ENCODE data around the gene GNB3.
"Not testable (repeated sequence)": the region's sequence is repeated elsewhere in the genome, so short reads cannot be mapped to it uniquely, and the experiment has no call there.

Gene GNB3

DNA sequence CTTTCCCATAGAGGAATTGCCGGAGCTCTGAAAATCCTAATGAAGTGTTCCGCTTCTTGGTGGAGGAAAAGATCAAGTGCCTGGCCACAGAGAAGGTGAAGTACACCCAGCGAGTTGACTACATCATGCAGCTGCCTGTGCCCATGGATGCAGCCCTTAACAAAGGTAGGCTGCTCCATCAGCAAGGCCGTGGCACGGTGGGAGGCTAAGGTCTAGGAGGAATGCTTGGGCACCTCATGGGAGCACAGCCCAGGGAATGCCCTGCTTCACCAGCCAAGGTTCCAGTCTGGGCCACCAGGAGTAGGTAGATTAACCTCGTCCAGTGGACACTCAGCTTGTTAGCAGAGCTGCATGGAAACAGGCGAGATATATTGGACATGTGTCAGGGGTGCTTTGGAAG lies 20.2 kb downstream of the GNB3 start:
- no peak for DNase-seq (ENCODE audit: low read depth)

GRCh38 chr12:6861391-6861790 lies 20.7 kb downstream of the GNB3 start:
- DNase-seq (ENCODE audit: low read depth): no peak

DNA sequence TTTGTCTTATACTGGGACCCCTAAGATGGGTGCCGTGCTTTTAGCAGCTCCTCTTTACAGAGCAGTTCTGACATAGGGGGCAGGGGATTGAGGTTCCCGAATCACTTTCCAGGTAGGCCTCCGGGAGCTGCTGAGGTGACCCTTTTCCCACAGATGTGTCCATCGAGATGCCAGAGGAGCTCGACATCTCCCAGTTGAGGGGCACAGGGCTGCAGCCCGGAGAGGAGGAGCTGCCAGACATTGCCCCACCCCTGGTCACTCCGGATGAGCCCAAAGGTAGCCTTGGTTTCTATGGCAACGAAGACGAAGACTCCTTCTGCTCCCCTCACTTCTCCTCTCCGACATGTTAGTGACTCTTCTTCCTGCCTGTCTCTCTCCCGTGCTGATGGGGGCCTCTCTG lies 22.3 kb downstream of the GNB3 start:
- no peak for DNase-seq (ENCODE audit: low read depth)

DNA sequence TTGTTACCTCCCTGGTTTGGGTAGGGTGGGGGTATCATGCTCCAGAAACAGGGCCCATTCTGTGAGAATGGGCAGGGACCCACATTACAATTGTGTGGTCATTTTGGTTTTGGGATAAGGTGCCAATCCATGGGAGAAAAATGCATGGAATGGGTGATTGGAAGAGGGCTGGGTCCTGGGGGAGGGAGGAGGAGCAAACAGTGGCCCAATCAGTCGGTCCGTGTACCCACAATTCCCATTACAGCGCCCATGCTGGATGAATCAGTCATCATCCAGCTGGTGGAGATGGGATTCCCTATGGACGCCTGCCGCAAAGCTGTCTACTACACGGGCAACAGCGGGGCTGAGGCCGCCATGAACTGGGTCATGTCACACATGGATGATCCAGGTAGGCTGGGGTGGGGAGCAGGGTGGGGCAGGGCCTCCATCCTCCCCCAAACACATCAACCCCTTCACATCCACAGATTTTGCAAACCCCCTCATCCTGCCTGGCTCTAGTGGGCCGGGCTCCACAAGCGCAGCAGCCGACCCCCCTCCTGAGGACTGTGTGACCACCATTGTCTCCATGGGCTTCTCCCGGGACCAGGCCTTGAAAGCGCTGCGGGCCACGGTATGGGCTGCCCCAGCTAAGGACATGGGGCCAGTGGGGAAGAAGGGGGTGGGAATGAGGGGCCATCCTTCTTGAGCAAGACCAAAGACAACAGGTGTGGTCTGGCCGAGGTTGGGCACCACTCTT lies 23.0 kb downstream of the GNB3 start:
- no peak for DNase-seq (ENCODE audit: low read depth)

GRCh38 chr12:6865307-6865706 lies 24.6 kb downstream of the GNB3 start:
- DNase-seq (ENCODE audit: low read depth): not testable (repeated sequence)

GRCh38 chr12:6866163-6866919 lies 25.6 kb downstream of the GNB3 start:
- no peak for DNase-seq (ENCODE audit: low read depth)

DNA sequence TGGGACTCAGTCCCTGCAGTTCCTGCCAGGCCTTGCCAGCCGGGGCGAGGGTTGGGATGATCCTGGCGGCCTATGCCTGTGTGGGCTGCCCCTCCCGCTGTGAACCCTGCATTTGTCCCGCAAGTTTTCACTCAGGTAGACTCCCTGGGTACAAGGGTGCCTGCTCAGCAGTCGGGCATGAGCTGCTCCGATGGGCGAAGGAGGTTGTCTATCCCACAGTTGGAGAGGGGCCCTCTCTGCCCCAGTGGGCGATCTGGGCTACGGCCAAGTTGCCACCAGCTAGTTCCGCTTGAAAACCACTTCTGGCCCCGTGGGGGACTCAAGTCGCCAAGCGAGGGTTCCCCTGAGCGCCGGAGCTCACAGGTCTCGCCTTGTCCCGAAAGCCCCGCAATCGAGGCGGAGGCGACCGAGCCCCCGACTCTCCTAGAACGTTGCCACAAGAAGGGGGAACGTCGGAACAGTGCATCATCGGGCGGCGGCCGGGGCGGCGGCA lies 26.2 kb downstream of the GNB3 start:
- no peak for DNase-seq (ENCODE audit: low read depth)

DNA sequence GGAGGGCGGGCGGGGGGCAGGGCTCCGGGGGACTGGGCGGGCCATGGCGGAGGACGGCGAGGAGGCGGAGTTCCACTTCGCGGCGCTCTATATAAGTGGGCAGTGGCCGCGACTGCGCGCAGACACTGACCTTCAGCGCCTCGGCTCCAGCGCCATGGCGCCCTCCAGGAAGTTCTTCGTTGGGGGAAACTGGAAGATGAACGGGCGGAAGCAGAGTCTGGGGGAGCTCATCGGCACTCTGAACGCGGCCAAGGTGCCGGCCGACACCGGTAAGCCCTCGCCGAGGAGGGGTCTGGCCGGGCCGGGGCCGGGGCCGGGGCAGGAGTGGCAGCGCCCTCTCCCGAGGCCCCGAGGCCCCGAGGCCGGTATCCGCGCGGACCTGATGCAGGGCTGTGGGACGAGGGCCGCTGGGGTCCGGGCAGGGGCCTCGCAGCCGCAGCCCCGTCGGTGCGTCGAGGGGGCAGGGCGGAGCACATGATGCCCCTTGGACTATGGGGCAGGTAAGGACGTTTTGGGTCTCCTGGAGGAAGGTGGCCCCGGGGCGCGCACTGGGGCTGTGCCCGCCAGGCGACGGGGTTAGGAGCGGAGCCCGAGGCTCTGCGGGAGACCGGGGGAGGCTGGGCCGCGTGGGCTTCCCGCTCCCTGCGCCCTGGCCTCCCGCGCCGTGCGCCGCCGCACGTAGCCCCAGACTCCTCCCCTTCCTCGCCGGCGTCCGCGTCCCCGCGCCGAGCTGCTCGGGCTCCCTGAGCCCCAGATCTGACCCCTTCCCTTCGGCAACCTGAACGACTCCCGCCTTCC lies 26.9 kb downstream of the GNB3 start, which contains the start of gene TPI1:
Gene TPI1, plus strand, starts transcription at position 119 of the 798 bp plus-strand sequence. Its CDS starts 36 bp downstream, at position 155.
- peak; percentile 65 for DNase-seq (ENCODE audit: low read depth)

DNA sequence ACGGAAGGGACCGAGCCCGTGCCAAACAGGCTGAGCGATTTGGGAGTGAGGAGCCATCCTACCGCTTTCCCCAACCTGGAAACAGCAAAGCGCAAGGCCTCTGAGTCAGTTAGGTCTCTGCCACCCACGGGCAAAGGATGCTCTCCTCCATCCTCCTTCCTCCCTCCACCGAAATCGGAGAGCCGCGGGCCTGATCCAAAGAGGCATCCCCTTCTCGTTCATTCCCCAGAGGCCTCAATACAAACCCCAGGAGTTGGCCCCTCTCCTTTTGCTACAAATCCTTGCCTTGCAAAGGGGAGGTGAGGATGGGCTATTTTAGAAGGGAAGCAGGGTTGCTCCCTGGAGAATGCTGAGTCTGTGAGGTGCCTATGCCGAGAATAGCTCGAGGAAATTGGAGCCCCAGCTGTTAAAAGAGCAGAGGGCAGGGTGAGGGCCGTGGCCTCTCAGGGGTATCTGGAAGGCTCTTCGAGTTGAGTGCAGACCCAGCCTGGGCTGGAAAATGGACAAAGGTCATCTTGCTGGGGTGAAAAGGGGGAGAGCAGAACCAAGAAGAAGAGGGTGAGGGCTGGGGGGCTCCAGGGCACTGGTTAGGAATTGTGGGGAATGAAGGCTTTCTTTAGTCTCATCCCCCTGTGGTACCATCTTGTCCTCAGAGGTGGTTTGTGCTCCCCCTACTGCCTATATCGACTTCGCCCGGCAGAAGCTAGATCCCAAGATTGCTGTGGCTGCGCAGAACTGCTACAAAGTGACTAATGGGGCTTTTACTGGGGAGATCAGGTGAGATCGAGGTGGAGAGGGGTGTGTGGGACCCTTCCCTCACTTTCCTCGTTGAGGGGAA lies 27.7 kb downstream of the GNB3 start:
- DNase-seq (ENCODE audit: low read depth): no peak

DNA sequence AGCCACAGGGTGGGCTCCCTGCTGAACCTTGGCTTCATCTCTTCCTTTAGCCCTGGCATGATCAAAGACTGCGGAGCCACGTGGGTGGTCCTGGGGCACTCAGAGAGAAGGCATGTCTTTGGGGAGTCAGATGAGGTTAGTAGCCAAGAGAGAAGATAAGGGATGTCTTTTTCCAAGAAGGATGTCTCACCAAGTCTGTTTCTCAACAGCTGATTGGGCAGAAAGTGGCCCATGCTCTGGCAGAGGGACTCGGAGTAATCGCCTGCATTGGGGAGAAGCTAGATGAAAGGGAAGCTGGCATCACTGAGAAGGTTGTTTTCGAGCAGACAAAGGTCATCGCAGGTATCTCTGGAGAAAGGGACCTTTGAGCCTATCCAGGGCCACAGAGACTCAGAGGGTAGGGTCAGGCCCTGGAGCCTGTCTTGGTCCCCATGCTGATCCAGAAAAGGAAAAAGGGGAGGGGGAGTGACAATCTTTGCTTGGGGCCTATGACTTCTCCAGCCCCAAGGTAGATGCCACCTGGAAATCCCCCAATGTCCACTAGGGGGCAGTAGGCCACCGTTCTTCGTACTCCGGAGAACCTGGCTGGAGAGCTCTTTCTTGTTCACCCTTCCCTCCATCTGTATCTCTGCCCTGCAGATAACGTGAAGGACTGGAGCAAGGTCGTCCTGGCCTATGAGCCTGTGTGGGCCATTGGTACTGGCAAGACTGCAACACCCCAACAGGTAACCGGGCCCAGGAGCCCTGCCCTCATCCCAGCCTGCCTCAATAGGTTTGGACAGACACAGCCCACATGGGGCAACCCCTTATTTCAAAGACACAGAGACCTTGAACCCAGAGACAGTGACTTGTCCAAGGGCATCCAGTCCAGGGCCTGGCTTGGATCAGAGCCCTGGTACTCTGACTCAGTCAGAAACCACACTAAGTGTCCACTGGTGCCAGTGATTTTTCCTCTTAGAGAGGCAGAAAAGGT lies 28.6 kb downstream of the GNB3 start:
- no peak for DNase-seq (ENCODE audit: low read depth)

DNA sequence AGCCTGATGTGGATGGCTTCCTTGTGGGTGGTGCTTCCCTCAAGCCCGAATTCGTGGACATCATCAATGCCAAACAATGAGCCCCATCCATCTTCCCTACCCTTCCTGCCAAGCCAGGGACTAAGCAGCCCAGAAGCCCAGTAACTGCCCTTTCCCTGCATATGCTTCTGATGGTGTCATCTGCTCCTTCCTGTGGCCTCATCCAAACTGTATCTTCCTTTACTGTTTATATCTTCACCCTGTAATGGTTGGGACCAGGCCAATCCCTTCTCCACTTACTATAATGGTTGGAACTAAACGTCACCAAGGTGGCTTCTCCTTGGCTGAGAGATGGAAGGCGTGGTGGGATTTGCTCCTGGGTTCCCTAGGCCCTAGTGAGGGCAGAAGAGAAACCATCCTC lies 29.6 kb downstream of the GNB3 start:
- DNase-seq (ENCODE audit: low read depth): not testable (repeated sequence)

DNA sequence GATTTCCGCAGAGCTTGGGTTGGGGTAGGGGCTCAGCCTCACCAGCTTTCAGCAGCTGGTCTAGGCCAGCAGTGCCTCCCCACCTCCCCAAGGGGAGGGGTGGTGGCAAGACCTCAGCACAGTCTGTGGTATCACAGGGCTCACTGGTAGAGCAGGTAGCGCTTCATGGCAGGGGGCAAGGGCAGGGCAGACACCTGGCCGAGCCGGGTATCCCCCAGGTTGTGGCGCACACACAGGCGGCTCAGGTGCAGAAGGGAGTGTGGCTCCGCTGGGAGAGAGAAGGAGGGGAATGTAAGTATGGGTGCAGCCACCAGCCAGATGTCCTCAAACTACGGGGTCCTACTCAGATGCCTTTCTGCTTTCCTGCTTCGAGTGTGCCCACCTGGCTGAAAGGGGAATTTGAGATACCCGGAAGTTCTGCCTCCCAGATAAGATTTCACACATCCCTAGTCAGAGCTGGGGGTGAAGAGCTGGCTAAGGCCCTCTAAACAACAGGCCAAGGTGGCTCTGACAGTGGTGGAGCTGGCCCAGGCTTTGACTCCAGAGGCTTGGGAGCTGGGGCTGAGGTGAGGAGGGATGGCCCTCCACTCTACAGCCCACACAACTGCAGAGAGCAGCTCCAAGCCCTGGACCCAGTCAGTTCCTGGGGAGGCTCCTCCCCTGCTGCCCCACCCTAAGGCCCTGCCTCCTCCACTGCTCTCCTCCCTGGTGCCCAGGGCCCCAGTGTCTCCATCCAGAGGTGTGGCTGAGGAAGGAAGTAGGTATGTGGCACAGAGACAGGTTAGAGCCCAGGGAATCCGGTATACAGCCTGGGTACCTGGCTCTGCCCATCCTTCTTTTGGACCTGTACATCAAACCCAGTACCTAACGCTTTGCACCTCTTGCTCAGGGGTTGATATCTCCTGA lies 30.6 kb downstream of the GNB3 start:
- no peak for DNase-seq (ENCODE audit: low read depth)

GRCh38 chr12:6872073-6873048 lies 31.6 kb downstream of the GNB3 start:
- no peak for DNase-seq (ENCODE audit: low read depth)

- DNase-seq (ENCODE audit: low read depth): peak; percentile 91
Measured at GRCh38 chr12:6873094-6874014, 32.6 kb downstream of the GNB3 start, which contains the start of gene SPSB2. SPSB2 (minus strand) TSS chr12:6873303; CDS start chr12:6872901, 402 bp downstream.

- not testable (repeated sequence) for DNase-seq (ENCODE audit: low read depth)
Measured at GRCh38 chr12:6874015-6874368, 33.3 kb downstream of the GNB3 start.

GRCh38 chr12:6879824-6880223 lies 39.1 kb downstream of the GNB3 start:
- not testable (repeated sequence) for DNase-seq (ENCODE audit: low read depth)

DNA sequence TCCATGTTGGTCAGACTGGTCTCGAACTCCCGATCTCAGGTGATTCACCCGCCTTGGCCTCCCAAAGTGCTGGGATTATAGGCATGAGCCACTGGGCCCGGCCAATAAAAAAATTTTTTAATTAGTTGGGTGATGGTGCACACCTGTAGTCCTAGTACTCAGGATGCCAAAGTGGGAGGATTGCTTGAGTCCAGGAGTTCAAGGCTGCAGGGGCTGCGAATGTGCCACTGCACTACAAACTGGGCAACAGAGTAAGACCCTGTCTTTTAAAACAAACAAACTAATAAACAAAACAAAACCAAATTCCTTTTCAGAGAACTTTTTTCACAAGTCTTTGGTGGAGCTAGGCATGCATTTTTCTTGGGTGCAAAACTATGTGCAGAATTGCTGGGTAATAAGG lies 42.5 kb downstream of the GNB3 start:
- no peak for DNase-seq (ENCODE audit: low read depth)

All from fibroblast of the conjunctiva (primary cell).